AG04449 (cell line): Measurements from ENCODE around the gene ZNF565.

Experiments
- CTCF ChIA-PET: fragments of 350-600 bp; formaldehyde crosslinking; extraction: SDS; loops from one replicate; lab custom pipeline; 2021; ENCODE audit warnings: antibody characterized with exemption; lab: Yijun Ruan, JAX
- POLR2A ChIA-PET: fragments of 400-600, 350-600 bp; formaldehyde crosslinking; extraction: SDS; loops from one replicate; lab custom pipeline; 2020; ENCODE audit warnings: antibody characterized with exemption, inconsistent platforms; lab: Yijun Ruan, JAX
- DNase-seq: peaks from one replicate; pipeline ENCODE4 v3.0.0-alpha.2; 2010; ENCODE audit warnings: low read depth, low spot score
- H3K4me3 ChIP-seq: 2 replicates; pipeline ENCODE4 v1.5.1; 2011; ENCODE audit warnings: low read depth, mild to moderate bottlenecking, control low read depth, low read length
- TF ChIP-seq, protein P1 (sequence below): IDR thresholded peaks from one replicate; pipeline ENCODE4 v1.5.1; 2011; ENCODE audit warnings: mild to moderate bottlenecking, moderate library complexity, low read length, control low read depth, inconsistent platforms; ENCODE audit not compliant: insufficient read depth; ENCODE audit errors: missing control alignments

Gene ZNF565

GRCh38 chr19:36214386-36215275 lies at the start of gene ZNF565, which contains the start of gene ZNF146:
Gene ZNF565 (minus strand): TSS chr19:36214665. CDS start chr19:36201985, 12,680 bp downstream.
Gene ZNF146 (plus strand): TSS chr19:36215106. CDS start chr19:36236441, 21,335 bp downstream.
- CTCF ChIA-PET: interaction anchor here (0.7 to 1.3 kb wide), 3 partner anchors 10 to 159 kb away, joined by 3 to 5 read pairs (median 3); no protein-coding TSS in a partner anchor
- POLR2A ChIA-PET: interaction anchor here (0.5 to 1.7 kb wide), 8 partner anchors 12 to 359 kb away, joined by 3 to 5 read pairs (median 4); partner anchors contain the start of genes POLR2I, TBCB, ZNF260 and ZNF529

DNA sequence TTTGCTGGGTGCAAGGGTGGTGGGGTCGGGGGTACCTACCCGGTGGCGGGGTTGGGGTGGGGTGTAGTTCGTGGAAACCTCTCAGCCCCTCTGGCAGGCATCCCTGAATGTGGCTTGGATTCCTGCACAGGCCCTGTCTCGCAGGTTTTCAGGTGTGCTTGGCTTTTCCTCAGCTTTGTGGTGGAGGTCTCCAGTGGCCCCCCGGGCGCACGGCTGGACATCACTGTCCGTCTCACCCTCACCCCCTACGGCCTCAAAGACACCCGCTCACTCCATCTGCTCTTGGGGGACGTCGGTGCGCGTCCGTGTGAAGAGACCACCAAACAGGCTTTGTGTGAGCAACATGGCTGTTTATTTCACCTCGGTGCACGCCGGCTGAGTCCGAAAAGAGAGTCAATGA lies 44.7 kb upstream of the ZNF565 start:
- TF ChIP-seq, protein P1, sequence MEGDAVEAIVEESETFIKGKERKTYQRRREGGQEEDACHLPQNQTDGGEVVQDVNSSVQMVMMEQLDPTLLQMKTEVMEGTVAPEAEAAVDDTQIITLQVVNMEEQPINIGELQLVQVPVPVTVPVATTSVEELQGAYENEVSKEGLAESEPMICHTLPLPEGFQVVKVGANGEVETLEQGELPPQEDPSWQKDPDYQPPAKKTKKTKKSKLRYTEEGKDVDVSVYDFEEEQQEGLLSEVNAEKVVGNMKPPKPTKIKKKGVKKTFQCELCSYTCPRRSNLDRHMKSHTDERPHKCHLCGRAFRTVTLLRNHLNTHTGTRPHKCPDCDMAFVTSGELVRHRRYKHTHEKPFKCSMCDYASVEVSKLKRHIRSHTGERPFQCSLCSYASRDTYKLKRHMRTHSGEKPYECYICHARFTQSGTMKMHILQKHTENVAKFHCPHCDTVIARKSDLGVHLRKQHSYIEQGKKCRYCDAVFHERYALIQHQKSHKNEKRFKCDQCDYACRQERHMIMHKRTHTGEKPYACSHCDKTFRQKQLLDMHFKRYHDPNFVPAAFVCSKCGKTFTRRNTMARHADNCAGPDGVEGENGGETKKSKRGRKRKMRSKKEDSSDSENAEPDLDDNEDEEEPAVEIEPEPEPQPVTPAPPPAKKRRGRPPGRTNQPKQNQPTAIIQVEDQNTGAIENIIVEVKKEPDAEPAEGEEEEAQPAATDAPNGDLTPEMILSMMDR: no peak
- DNase-seq: no peak
- CTCF ChIA-PET: no interaction called here

More at GRCh38 chr19:36214386-36215275, at the start of gene ZNF565, which contains the start of gene ZNF146:
- TF ChIP-seq, protein P1: peak; percentile 0
- peak; percentile 88 for DNase-seq
- H3K4me3 ChIP-seq: peak within 1 kb of the TSS; percentile 65

DNA sequence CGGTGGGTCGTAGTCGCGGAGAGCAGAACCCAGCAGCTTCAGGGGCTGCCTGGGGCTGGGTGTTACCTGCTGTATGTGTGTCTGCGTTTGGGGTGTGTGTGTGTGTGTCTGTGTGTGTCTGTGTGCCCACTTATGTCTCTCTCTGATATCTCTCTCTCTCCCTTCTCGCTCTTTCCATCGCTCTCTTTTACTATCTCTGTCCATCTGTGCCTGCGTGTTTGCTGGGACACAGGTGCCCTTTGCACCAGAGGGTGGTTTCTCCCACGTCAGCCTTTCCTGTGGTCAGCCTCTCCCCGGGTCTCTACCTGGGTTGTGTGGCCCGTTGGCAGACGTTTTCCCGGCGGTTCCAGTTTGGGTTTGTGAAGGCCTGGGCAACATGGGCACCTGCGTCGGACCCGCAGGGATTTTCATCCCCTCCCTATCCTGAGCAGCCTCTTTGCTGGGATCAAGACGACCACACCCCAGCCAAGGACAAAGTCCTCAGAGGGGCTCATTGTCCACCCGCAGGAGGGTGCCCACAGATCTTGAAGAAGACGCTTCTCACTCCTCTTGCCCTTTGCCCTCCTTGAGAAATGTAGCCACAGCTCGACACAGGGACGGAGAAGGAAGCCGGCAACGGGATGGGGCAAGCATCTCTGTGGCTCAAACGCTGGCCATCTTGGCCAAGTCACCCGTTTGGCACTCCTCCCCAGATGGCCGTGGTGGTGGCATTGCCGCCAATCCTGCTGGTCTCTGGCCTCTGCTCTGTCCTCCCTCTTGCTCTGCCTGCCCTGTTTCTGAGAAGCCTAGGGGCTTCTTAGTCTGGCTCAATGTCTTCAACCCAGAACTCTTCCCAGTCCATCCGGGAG lies 43.8 kb upstream of the ZNF565 start:
- TF ChIP-seq, protein P1: no peak
- ChIA-PET CTCF (no interaction called here), POLR2A (no interaction called here)
- H3K4me3 ChIP-seq: no peak overlapping the region
- no peak for DNase-seq

More for the DNA sequence above, 44.7 kb upstream of the ZNF565 start:
- POLR2A ChIA-PET: no interaction called here
- no peak overlapping the region for H3K4me3 ChIP-seq

- no peak overlapping the region for H3K4me3 ChIP-seq
- POLR2A ChIA-PET: no interaction called here
- DNase-seq: no peak
- CTCF ChIA-PET: no interaction called here
- TF ChIP-seq, protein P1: no peak
Observed at GRCh38 chr19:36257520-36257876, 43.0 kb upstream of the ZNF565 start.

DNA sequence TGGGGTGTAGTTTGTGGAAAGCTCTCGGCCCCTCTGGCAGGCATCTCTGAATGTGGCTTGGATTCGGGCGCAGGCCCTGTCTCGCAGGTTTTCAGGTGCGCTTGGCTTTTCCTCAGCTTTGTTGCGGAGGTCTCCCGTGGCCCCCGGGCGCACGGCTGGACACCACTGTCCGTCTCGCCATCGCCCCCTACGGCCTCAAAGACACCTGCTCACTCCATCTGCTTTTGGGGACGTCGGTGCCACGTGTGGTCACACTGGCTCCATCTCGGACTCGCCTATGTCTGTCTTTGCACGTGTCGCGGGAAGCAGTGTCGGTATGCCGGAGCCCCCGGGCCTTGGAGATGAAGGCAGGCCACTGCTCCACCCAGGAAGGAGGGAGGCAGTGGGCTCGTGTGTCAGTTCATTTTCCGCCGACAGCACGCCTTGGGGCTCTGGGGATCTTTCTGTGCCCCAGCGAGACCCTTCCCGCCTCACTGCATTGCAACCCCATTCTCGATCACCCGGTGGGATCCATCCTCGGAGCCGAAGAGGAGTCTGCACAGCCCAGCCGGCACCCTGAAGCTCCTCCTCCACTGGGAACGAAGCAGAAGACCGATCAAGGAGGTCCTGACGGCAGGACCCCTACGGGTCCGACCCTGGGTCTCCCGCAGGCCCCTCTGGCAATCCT lies 42.5 kb upstream of the ZNF565 start:
- no peak for DNase-seq
- CTCF ChIA-PET: no interaction called here
- TF ChIP-seq, protein P1: no peak
- H3K4me3 ChIP-seq: no peak overlapping the region
- POLR2A ChIA-PET: no interaction called here
